K562 (cell line): ENCODE data around the gene CLEC2D. TPM values are rescaled to one million over a fixed set of nuclear protein-coding genes. Genes with fewer than 3 reads are reported as not detected.

ENCODE experiments used
- ETV6 ChIP-seq, 3 experiments: fragments of 150-350 bp in 1 of 3; sonication (generic) in 1 of 3; formaldehyde crosslinking in 1 of 3; IDR thresholded peaks; 2 replicates each; pipeline versions ENCODE4 v1.6.1 to v1.8.0; 2014 to 2022; ENCODE audit warnings: borderline replicate concordance in 2 of 3, low read depth in 2 of 3, antibody characterized with exemption in 1 of 3, low read length in 1 of 3, mild to moderate bottlenecking in 1 of 3, missing genetic modification reagents in 1 of 3
- GABPB1 ChIP-seq: sonication (generic); formaldehyde crosslinking; IDR thresholded peaks from 2 replicates; pipeline ENCODE4 v1.8.0; 2022; ENCODE audit warnings: mild to moderate bottlenecking, missing genetic modification reagents
- HMGXB4 ChIP-seq: sonication (generic); formaldehyde crosslinking; IDR thresholded peaks from 2 replicates; pipeline ENCODE4 v1.8.1; 2023; ENCODE audit warnings: mild to moderate bottlenecking, missing genetic modification reagents
- LARP7 ChIP-seq: fragments of 450-650 bp; IDR thresholded peaks from 2 replicates; pipeline ENCODE4 v1.6.1; 2016
- MAX ChIP-seq: sonication (generic); formaldehyde crosslinking; IDR thresholded peaks from 2 replicates; pipeline ENCODE4 v1.9.0; 2022; ENCODE audit warnings: mild to moderate bottlenecking, missing genetic modification reagents
- MTA2 ChIP-seq: fragments of 450-650 bp; IDR thresholded peaks from 2 replicates; pipeline ENCODE4 v1.6.1; 2016; ENCODE audit warnings: low read depth
- NCOA1 ChIP-seq: fragments of 450-650 bp; IDR thresholded peaks from 2 replicates; pipeline ENCODE4 v1.6.1; 2016; ENCODE audit warnings: low read depth
- NCOA6 ChIP-seq: fragments of 450-650 bp; IDR thresholded peaks from 2 replicates; pipeline ENCODE4 v1.6.1; 2017; ENCODE audit warnings: mild to moderate bottlenecking
- NR2C2 ChIP-seq, 2 experiments: fragments of 200-800 bp in 1 of 2; sonication (Bioruptor generic) in 1 of 2; sonication (generic) in 1 of 2; formaldehyde crosslinking in 1 of 2; IDR thresholded peaks; 2 replicates each; pipeline versions ENCODE4 v1.6.1 to v1.8.0; 2016 to 2022; ENCODE audit warnings: mild to moderate bottlenecking in 1 of 2, missing compliant biosample characterization in 1 of 2, missing genetic modification characterization in 1 of 2, missing genetic modification reagents in 1 of 2
- PCBP2 ChIP-seq: fragments of 200-400 bp; formaldehyde crosslinking; IDR thresholded peaks from 2 replicates; pipeline ENCODE4 v1.6.1; 2018; ENCODE audit warnings: low read length, low read depth, mild to moderate bottlenecking, moderate library complexity; ENCODE audit not compliant: poor library complexity, severe bottlenecking
- TAF7 ChIP-seq: fragments of 450-650 bp; IDR thresholded peaks from 2 replicates; pipeline ENCODE4 v1.6.1; 2016; ENCODE audit warnings: missing genetic modification characterization, missing compliant biosample characterization
- TARDBP ChIP-seq: fragments of 450-650 bp; IDR thresholded peaks from 2 replicates; pipeline ENCODE4 v1.6.1; 2016
- TCF3 ChIP-seq: sonication (generic); formaldehyde crosslinking; IDR thresholded peaks from 2 replicates; pipeline ENCODE4 v1.4.0; 2020; ENCODE audit warnings: mild to moderate bottlenecking, missing genetic modification reagents
- TCFL5 ChIP-seq: fragments of 250-450 bp; sonication (Bioruptor Pico); conservative IDR thresholded peaks from 2 replicates; pipeline ENCODE4 v1.6.1; 2021; ENCODE audit warnings: mild to moderate bottlenecking, moderate library complexity, matching md5 sums
- ZBED1 ChIP-seq: IDR thresholded peaks from 2 replicates; pipeline ENCODE4 v1.6.1; 2014
- ZFPM2 ChIP-seq: fragments of 250-450 bp; sonication (Bioruptor Pico); IDR thresholded peaks from 2 replicates; pipeline ENCODE4 v1.5.1; 2022; ENCODE audit warnings: mild to moderate bottlenecking
- ZKSCAN1 ChIP-seq: fragments of 150-350 bp; IDR thresholded peaks from 2 replicates; pipeline ENCODE4 v1.6.1; 2016; ENCODE audit warnings: low read depth, low read length
- ZNF75A ChIP-seq: fragments of 450-650 bp; formaldehyde crosslinking; IDR thresholded peaks from 2 replicates; pipeline ENCODE4 v1.4.0; 2020; ENCODE audit warnings: mild to moderate bottlenecking
- polyA plus RNA-seq, 8 experiments: library from polyadenylated mRNA; depleted of rRNA in 4 of 8; stranded (reverse) in 5 of 8; unstranded in 3 of 8; fragments of >200 nt; fragmentation: Nextera tagmentation in 2 of 8; fragmentation: Illumina TruSeq in 1 of 8; extraction: Ambion mirVana in 2 of 8; extraction: Trizol in 1 of 8; gene quantifications; 2 replicates each; pipeline versions ENCODE4 v1.2.1 to v1.2.3, GENCODE V29; 2011 to 2014; ENCODE audit warnings: inconsistent platforms in 1 of 8, missing spikeins in 1 of 8
- total RNA-seq, 7 experiments: library from RNA; depleted of rRNA in 6 of 7; stranded (reverse); fragments of >200 nt in 6 of 7; fragmentation: Illumina TruSeq in 2 of 7; extraction: Trizol in 2 of 7; gene quantifications; 2 replicates each; pipeline versions ENCODE4 v1.2.1 to v1.2.3, GENCODE V29; 2011 to 2021; ENCODE audit warnings: low replicate concordance in 1 of 7
- TF ChIP-seq, protein P1 (sequence below), 3 experiments: fragments of 200-800 bp in 1 of 3; fragments of 250-450 bp in 1 of 3; fragments of 450-650 bp in 1 of 3; sonication (Bioruptor Pico) in 1 of 3; sonication (Bioruptor generic) in 1 of 3; formaldehyde crosslinking in 1 of 3; IDR thresholded peaks; 2 replicates each; pipeline versions ENCODE4 v1.6.1 to v1.8.0; 2016 to 2022; ENCODE audit warnings: mild to moderate bottlenecking in 2 of 3, missing genetic modification characterization in 2 of 3, missing compliant biosample characterization in 1 of 3, moderate library complexity in 1 of 3

Gene CLEC2D
- total and polyA plus RNA-seq, 9 of the 15 experiments (the other 6 are each of a cell fraction or from before 2014, with no cell fraction given), result 1.4 to 5.0 (median 2.2) TPM

DNA sequence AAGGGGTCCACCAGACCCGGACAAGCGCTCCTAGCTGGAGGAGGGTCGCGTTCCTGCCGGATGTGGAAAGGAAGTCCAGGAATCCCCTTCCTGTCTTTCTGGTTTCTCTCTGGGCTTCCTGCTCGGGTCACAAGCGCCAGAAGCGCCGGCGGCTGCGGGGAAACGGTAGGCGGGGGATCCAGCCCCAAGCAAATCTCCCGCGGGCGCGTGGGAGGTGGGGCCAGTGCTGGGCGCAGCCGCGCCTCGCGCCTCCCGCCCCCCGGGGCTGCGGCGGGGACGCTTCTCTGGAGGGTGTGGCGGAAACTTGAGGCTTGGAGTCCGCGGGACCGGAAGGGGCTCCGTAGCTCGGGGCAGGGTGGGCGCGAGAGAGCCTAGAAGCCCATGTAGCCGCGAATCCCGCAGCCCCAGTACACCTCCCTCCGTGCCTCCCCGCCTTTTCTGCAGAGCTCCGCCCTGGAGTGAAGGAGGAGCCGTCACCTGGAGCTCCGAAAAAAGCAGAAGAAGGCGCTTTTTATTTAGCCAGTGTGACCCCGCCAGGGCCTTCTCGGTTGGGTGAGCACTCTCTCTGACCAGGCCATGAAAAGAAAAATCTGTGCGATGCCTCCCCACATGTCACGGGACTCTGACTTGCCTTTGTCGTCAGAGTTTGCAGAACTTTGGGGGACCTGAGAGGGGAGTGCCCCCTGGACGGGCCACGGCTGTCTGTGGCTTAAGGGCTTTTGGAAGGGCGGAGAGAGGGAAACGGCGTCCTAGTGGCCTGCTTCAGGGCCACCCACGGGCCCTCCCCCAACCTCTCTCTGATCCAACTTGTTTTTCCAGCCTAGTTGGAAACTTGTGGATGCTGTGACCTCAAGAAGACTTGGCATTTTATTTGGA is 21.4 kb upstream of the CLEC2D start (continued):
- TF ChIP-seq, protein P1, sequence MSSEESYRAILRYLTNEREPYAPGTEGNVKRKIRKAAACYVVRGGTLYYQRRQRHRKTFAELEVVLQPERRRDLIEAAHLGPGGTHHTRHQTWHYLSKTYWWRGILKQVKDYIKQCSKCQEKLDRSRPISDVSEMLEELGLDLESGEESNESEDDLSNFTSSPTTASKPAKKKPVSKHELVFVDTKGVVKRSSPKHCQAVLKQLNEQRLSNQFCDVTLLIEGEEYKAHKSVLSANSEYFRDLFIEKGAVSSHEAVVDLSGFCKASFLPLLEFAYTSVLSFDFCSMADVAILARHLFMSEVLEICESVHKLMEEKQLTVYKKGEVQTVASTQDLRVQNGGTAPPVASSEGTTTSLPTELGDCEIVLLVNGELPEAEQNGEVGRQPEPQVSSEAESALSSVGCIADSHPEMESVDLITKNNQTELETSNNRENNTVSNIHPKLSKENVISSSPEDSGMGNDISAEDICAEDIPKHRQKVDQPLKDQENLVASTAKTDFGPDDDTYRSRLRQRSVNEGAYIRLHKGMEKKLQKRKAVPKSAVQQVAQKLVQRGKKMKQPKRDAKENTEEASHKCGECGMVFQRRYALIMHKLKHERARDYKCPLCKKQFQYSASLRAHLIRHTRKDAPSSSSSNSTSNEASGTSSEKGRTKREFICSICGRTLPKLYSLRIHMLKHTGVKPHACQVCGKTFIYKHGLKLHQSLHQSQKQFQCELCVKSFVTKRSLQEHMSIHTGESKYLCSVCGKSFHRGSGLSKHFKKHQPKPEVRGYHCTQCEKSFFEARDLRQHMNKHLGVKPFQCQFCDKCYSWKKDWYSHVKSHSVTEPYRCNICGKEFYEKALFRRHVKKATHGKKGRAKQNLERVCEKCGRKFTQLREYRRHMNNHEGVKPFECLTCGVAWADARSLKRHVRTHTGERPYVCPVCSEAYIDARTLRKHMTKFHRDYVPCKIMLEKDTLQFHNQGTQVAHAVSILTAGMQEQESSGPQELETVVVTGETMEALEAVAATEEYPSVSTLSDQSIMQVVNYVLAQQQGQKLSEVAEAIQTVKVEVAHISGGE (CRISPR knock-in tag; IDR thresholded peaks at IDR 0.05), result peak in 1 of 3 experiments; percentile 76; a peak in 2 of 6 replicates
- TF ChIP-seq MTA2 (no peak), ZKSCAN1 (no peak), MAX (CRISPR knock-in tag) (peak; percentile 93), TCF3 (no peak), TARDBP (no peak), ZNF75A (no peak), ZFPM2 (CRISPR knock-in tag) (no peak), TAF7 (tag) (peak; percentile 59), GABPB1 (CRISPR knock-in tag) (peak; percentile 64; the same call in 1 of the 2 replicates), TCFL5 (CRISPR knock-in tag) (no peak), ZBED1 (no peak), NR2C2 (CRISPR knock-in tag; IDR thresholded peaks at IDR 0.05) (no peak), NR2C2 (tag; IDR thresholded peaks at IDR 0.05) (peak; percentile 76), NCOA6 (no peak), NCOA1 (no peak), HMGXB4 (CRISPR knock-in tag) (no peak), LARP7 (no peak), ETV6 (IDR thresholded peaks at IDR 0.05; ENCODE audit: borderline replicate concordance in 1 of 2, low read depth in 2 of 2, low read length in 1 of 2) (no peak), ETV6 (CRISPR knock-in tag; IDR thresholded peaks at IDR 0.05; ENCODE audit: borderline replicate concordance) (no peak), PCBP2 (no peak)
